Right kidney (tissue), 1 donor: Measurements from ENCODE around the gene SOX3.

Experiments used
- DNase-seq: peaks from one replicate; pipeline ENCODE4 v3.0.0-alpha.2; 2016

SOX3 gene

DNA sequence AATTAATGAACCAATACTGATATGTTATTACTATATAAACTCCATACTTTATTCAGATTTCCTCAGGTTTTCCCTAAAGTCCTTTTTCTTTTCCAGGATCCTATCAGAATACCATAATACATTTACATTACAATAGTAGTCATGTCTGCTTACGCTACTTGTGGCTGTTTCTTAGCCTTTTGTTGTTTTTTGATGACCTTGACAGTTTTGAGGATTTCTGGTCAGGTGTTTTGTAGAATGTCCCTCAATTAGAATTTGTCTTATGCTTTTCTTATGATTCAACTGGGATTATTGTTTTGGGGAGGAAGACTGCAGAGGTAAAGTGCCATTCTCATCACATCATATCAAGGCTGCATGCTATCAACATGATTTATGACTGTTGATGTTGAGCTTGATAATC, 9.1 kb downstream of the SOX3 start:
- DNase-seq: no peak

DNA sequence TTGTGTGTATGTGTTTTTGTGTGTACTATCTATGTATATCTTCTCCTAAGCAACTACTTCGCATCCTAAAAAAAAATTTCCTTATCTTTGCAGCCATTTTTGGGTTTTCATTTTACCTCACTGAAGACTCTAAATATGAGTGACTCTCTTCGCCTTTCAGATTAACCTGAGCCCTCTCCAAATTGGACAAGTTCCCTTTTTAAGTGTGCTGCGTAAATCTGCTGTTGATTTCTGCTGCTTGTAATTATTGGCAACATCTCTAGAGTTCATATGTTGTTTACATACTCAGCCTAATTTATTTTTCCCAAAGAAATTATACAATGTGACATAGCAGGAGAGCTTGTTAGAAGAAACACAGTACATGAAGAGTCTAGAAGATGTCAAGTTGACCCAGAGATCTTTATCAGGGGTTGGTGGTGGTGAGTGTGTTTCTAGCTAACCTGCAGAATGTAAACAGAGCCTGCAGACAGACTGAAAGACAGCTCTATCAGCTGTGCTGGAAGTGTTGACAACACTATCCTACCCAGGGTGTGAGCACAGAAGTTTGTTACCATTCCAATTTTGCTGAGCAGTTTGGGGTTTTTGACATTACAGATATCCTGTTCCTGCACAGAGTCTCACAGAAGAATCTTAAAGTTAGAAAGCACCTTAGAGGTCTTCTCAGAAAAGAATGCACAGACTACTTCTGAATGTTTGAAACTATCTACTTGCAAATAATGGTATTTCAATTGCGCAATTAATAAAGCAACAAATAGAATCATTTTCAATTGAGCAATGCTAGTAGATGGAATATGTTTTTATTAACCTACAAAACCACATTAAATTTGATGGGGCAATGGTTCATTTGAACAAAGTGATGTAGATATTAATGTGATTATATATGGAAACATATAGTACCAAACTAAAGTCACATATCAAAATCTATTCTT, 12.5 kb downstream of the SOX3 start:
- DNase-seq: no peak

DNA sequence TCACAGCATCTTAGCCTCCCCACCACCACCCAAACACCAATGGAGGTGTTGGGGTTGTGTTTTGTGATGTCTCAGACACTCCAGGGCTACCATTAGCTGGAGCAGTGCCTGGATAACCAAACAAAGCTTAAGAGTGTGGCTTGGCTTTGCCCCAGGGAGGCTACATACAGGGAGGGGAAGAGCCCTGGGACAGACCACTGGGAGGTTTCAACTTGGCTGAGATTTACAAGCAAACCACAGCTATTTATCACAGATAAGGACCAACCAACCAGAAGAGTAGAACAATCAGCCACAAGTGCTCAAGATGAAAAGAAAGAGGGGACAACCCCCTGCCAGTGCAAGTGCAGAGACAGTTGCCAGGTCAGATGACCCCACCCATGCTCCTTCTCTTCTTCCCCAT, 24.1 kb downstream of the SOX3 start:
- DNase-seq: no peak

DNA sequence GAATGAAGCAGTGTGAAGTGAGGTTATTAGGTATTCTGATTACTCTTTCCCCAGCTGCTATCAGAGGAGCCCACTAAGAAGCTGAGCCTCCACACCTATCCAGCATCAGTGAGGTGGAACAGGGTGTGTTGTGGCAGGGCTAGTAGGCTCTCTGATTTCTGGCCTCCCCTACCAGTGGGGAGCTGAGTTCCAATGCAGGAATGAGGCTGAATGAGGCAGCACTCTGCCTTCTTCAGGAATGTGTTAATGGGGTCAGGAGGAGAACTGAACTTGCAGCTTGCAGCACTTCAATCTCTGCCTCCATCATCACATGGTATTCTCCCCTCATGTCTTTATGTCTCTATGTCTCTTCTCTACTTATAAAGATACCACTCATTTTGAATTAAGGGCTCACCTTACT, 26.9 kb downstream of the SOX3 start:
- no peak for DNase-seq

DNA sequence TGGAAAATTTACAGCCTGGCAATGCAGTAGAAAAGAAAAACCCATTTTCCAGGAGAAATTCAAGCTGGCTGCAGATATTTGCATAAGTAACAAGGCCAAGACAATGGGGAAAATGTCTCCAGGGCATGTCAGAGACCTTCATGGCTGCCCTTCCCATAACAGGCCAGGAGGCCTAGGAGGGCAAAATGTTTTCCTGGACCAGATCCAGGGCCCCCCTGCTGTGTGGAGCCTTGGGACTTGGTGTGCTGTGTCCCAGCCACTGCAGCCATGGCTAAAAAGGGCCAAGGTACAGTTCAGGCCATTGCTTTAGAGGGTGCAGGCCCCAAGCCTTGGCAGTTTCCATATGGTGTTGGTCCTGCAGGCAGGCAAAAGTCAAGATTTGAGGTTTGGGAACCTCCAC, 29.8 kb downstream of the SOX3 start:
- DNase-seq: no peak

DNA sequence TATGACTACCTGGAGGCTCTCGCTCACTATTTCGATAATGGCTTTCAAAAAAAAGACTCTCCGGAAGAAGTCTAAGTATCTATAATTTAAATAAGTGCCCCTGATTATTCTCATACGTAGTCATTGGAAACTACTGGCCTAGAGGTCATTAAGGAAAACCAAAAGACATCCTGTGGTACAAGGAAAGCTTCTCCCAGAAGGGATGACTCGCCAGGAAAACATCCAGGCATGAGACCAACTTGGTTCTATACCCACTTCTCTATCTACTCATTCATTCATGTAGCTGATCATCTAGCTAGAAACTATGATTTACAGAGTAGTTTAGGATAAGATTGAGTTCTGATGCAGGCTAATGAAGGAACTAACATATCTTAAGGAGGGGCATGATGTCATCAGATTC, 37.7 kb downstream of the SOX3 start:
- DNase-seq: no peak
